HepG2 (cell line): ENCODE data around the gene PHACTR3. TPM values are rescaled to one million over a fixed set of nuclear protein-coding genes. Genes with fewer than 3 reads are reported as not detected.

Experiments used
- ATAC-seq: fragments of 200-7000 bp; cut with Tn5 transposase; 3 replicates; pipeline ENCODE4 v1.9.1; 2020; ENCODE audit warnings: mild to moderate bottlenecking, moderate library complexity
- BruUV-seq: library from RNA; stranded (reverse); fragments of 400-500 nt; replicated peaks from 2 replicates; lab custom pipeline; 2021; lab: Mats Ljungman, UMichigan
- CTCF ChIA-PET: fragments of 300-600 bp; formaldehyde crosslinking; extraction: SDS; loops from one replicate; lab custom pipeline; 2021; ENCODE audit warnings: low total read pairs, inconsistent platforms, low intra/inter-chr PET ratio; lab: Yijun Ruan, JAX
- POLR2A ChIA-PET: fragments of 350-600 bp; sonication (Branson Sonifier 250); formaldehyde crosslinking; loops from one replicate; lab custom pipeline; 2020; ENCODE audit warnings: antibody characterized with exemption, inconsistent platforms; lab: Yijun Ruan, JAX
- DNase-seq: peaks from one replicate; pipeline ENCODE4 v3.0.0-alpha.2; 2015; ENCODE audit warnings: low spot score
- FAIRE-seq: peaks from 3 replicates; lab custom pipeline; 2011; peaks lifted over from hg19 to GRCh38; lab: Jason Lieb, UNC
- H2AFZ ChIP-seq: one replicate; pipeline ENCODE4 v1.6.1; 2011; ENCODE audit warnings: low read length, inconsistent platforms
- H3K27ac ChIP-seq: fragments of 300-600 bp; 3 replicates; pipeline ENCODE4 v1.8.0; 2011; ENCODE audit warnings: mixed run types, mild to moderate bottlenecking, mixed read lengths, low read length, inconsistent platforms; ENCODE audit not compliant: insufficient read depth; ENCODE audit errors: extremely low read length
- H3K27me3 ChIP-seq, 2 experiments: fragments of 200-600 bp in 1 of 2; 2 replicates in 1 of 2; 3 replicates in 1 of 2; pipeline versions ENCODE4 v1.6.0 to v1.8.0; 2011; ENCODE audit warnings: low read length in 2 of 2, mild to moderate bottlenecking in 2 of 2, moderate library complexity in 2 of 2, inconsistent platforms in 1 of 2; ENCODE audit not compliant: insufficient read depth in 2 of 2, control insufficient read depth in 1 of 2
- H3K36me3 ChIP-seq, 2 experiments: fragments of 200-600 bp in 1 of 2; replicated peaks in 1 of 2; 2 replicates in 1 of 2; 3 replicates in 1 of 2; pipeline versions ENCODE4 v1.5.1 to v1.8.0; 2011; ENCODE audit warnings: low read length in 2 of 2, inconsistent platforms in 1 of 2; ENCODE audit not compliant: insufficient read depth in 2 of 2, control insufficient read depth in 1 of 2
- H3K4me1 ChIP-seq: 2 replicates; pipeline ENCODE4 v1.5.1; 2012; ENCODE audit warnings: low read length, inconsistent platforms; ENCODE audit not compliant: insufficient read depth
- H3K4me2 ChIP-seq: 2 replicates; pipeline ENCODE4 v1.6.0; 2011; ENCODE audit warnings: low read depth, low read length, inconsistent platforms
- H3K4me3 ChIP-seq, 3 experiments: fragments of 200-600 bp in 1 of 3; sonication (generic), shearing (Covaris generic) in 1 of 3; replicated peaks in 1 of 3; 2 replicates each; pipeline ENCODE4 v1.5.1; 2011 to 2016; ENCODE audit warnings: low read length in 3 of 3, inconsistent platforms in 2 of 3, low read depth in 2 of 3, mild to moderate bottlenecking in 2 of 3, control low read depth in 1 of 3, mixed read lengths in 1 of 3; ENCODE audit not compliant: insufficient read depth in 1 of 3
- H3K79me2 ChIP-seq: one replicate; pipeline ENCODE4 v1.6.1; 2011; ENCODE audit warnings: low read length, inconsistent platforms; ENCODE audit not compliant: insufficient read depth
- H3K9ac ChIP-seq: 2 replicates; pipeline ENCODE4 v1.6.0; 2011; ENCODE audit warnings: mild to moderate bottlenecking, low read depth, low read length, inconsistent platforms; ENCODE audit not compliant: insufficient read depth
- H3K9me3 ChIP-seq: 2 replicates; pipeline ENCODE4 v1.5.1; 2012; ENCODE audit warnings: mild to moderate bottlenecking, low read length
- H4K20me1 ChIP-seq: 2 replicates; pipeline ENCODE4 v1.6.0; 2011; ENCODE audit warnings: inconsistent platforms, mild to moderate bottlenecking, low read length, moderate library complexity; ENCODE audit not compliant: insufficient read depth
- ARNT2 ChIP-seq: sonication (generic); formaldehyde crosslinking; IDR thresholded peaks from 2 replicates; pipeline ENCODE4 v1.8.0; 2022; ENCODE audit warnings: mild to moderate bottlenecking, low read depth, missing genetic modification reagents, moderate library complexity
- ATM ChIP-seq: fragments of 450-650 bp; IDR thresholded peaks from 2 replicates; pipeline ENCODE4 v1.7.1; 2017; ENCODE audit warnings: mild to moderate bottlenecking, borderline replicate concordance
- BHLHE40 ChIP-seq: IDR thresholded peaks from 2 replicates; pipeline ENCODE4 v1.6.1; 2011; ENCODE audit warnings: low read length, improper control_type of control experiment
- NAIF1 ChIP-seq: sonication (generic); formaldehyde crosslinking; IDR thresholded peaks from 2 replicates; pipeline ENCODE4 v1.5.0; 2020; ENCODE audit warnings: mild to moderate bottlenecking, missing genetic modification reagents, borderline replicate concordance
- NCOA1 ChIP-seq: sonication (generic); formaldehyde crosslinking; IDR thresholded peaks from 2 replicates; pipeline ENCODE4 v1.9.0; 2021; ENCODE audit warnings: missing genetic modification reagents
- RARA ChIP-seq: IDR thresholded peaks from 2 replicates; pipeline ENCODE4 v1.6.1; 2016; ENCODE audit warnings: missing genetic modification reagents, missing compliant biosample characterization
- ZFP36 ChIP-seq: fragments of 150-350 bp; IDR thresholded peaks from 2 replicates; pipeline ENCODE4 v1.6.1; 2018; ENCODE audit warnings: borderline replicate concordance, low read length, low read depth; ENCODE audit not compliant: partially characterized antibody
- ZNF180 ChIP-seq: sonication (generic); formaldehyde crosslinking; IDR thresholded peaks from 2 replicates; pipeline ENCODE4 v1.4.0; 2020; ENCODE audit warnings: low read depth, missing genetic modification reagents, borderline replicate concordance
- ZNF446 ChIP-seq: sonication (generic); formaldehyde crosslinking; IDR thresholded peaks from 2 replicates; pipeline ENCODE4 v1.5.0; 2020; ENCODE audit warnings: mild to moderate bottlenecking, missing genetic modification reagents
- WGBS: methylation state at CpG from one replicate; pipeline ENCODE4 v1.1.6; 2017; ENCODE audit warnings: low lambda C conversion rate; 5-methylcytosine and 5-hydroxymethylcytosine counted together
- in situ Hi-C: cut with HindIII; loops from 2 replicates; pipeline ENCODE4 v1.10.0; 2017; ENCODE audit warnings: low pct_unique_long_range_greater_than_20kb; ENCODE audit not compliant: extremely low pct_ligation_motif_present
- intact Hi-C: fragments of 100-400 bp; cut with micrococcal nuclease; formaldehyde crosslinking; loops from one replicate; pipeline ENCODE4 v1.10.0; 2022; ENCODE audit not compliant: unreplicated experiment
- polyA plus RNA-seq, 8 experiments: library from polyadenylated mRNA; depleted of rRNA in 3 of 8; stranded (reverse) in 7 of 8; unstranded in 1 of 8; fragments of >200 nt; fragmentation: Illumina TruSeq in 4 of 8; extraction: Trizol in 4 of 8; gene quantifications; 2 replicates each; pipeline versions ENCODE4 v1.2.1 to v1.2.3, GENCODE V29; 2011 to 2016; ENCODE audit warnings: low read depth in 4 of 8, missing spikeins in 1 of 8, mixed read lengths in 1 of 8; ENCODE audit not compliant: insufficient read depth in 1 of 8
- total RNA-seq, 5 experiments: library from RNA; depleted of rRNA; stranded (reverse); fragments of >200 nt; fragmentation: Illumina TruSeq; extraction: Trizol; gene quantifications; 2 replicates each; pipeline ENCODE4 v1.2.3, GENCODE V29; 2016; ENCODE audit warnings: low read depth in 1 of 5
- TF ChIP-seq, protein P1 (sequence below): sonication (generic); formaldehyde crosslinking; IDR thresholded peaks from 2 replicates; pipeline ENCODE4 v1.4.0; 2020; ENCODE audit warnings: mild to moderate bottlenecking, missing genetic modification reagents
- TF ChIP-seq, protein P2 (sequence below): sonication (generic); formaldehyde crosslinking; IDR thresholded peaks from 2 replicates; pipeline ENCODE4 v1.5.1; 2020; ENCODE audit warnings: mild to moderate bottlenecking, missing genetic modification reagents, borderline replicate concordance
- TF ChIP-seq, protein P3 (sequence below): sonication (generic); formaldehyde crosslinking; IDR thresholded peaks from 2 replicates; pipeline ENCODE4 v1.8.1; 2023; ENCODE audit warnings: mild to moderate bottlenecking, inconsistent platforms, moderate library complexity, missing genetic modification reagents, borderline replicate concordance
- TF ChIP-seq, protein P4 (sequence below): sonication (generic); formaldehyde crosslinking; IDR thresholded peaks from 2 replicates; pipeline ENCODE4 v1.8.1; 2023; ENCODE audit warnings: mild to moderate bottlenecking, missing genetic modification reagents, borderline replicate concordance

PHACTR3 gene
- total and polyA plus RNA-seq, 2 of the 13 experiments (the other 11 are each of a cell fraction or from before 2014, with no cell fraction given), result not detected

DNA sequence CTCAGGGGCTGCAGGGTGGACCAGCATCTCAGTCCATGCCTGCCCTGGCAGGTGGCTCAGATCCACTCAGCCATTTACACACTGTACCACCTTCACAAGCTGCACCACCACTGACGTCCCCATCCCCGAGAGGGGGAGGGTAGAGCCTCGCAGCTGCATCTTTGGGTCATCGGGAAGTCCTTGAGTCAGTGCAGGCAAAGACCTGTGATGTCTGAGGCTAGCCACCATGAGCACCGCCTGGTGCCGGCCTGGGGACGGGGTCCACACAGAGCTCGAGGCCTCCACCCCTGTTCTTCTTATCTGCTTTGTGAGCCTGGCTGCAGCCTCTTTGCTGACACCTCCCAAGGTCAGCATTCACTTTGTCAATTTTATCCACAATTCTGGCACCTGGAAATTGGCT, 141.4 kb downstream of the PHACTR3 start (continued):
- no peak for TF ChIP-seq NAIF1

DNA sequence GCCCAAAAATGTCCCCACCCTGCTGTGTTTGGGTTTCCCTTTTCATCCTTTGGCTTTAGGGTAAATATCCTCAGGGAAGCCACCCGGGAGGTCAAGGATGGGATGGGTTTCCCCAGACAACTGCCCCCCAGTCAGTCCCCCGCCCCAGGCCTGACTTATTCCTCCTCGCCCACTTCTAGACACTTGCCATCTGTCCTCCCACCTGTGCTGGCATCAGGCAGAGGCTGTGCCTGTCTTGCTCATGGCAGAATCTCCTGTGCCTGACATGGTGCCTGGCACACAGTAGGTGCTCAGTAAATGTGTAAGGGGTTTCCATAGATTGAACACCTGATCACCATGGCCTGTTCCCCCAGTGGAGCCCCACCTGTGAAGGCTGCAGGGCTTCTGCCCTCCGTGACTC, 141.8 kb downstream of the PHACTR3 start:
- DNase-seq, result no peak
- Histone ChIP-seq H4K20me1 (no peaks in the 10 kb centered on the region; the same call in 1 of the 2 replicates), H3K27me3 (peaks cover 16 to 72% of the 10 kb centered on the region in 2 experiments; a peak in 4 of 5 replicates), H3K36me3 (no peaks in the 10 kb centered on the region), H3K4me2 (no peak overlapping the region)
- BruUV-seq, result no TSS peak
- no peak for ATAC-seq
- TF ChIP-seq RARA (CRISPR knock-in tag), result no peak
- TF ChIP-seq, protein P1, sequence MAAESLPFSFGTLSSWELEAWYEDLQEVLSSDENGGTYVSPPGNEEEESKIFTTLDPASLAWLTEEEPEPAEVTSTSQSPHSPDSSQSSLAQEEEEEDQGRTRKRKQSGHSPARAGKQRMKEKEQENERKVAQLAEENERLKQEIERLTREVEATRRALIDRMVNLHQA (CRISPR knock-in tag), result no peak
- TF ChIP-seq ZNF180, result no peak
- TF ChIP-seq, protein P2, sequence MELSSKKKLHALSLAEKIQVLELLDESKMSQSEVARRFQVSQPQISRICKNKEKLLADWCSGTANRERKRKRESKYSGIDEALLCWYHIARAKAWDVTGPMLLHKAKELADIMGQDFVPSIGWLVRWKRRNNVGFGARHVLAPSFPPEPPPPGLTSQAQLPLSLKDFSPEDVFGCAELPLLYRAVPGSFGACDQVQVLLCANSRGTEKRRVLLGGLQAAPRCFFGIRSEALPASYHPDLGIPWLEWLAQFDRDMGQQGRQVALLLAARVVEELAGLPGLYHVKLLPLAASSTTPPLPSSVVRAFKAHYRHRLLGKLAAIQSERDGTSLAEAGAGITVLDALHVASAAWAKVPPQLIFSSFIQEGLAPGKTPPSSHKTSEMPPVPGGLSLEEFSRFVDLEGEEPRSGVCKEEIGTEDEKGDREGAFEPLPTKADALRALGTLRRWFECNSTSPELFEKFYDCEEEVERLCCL (CRISPR knock-in tag), result no peak
- TF ChIP-seq, protein P3, sequence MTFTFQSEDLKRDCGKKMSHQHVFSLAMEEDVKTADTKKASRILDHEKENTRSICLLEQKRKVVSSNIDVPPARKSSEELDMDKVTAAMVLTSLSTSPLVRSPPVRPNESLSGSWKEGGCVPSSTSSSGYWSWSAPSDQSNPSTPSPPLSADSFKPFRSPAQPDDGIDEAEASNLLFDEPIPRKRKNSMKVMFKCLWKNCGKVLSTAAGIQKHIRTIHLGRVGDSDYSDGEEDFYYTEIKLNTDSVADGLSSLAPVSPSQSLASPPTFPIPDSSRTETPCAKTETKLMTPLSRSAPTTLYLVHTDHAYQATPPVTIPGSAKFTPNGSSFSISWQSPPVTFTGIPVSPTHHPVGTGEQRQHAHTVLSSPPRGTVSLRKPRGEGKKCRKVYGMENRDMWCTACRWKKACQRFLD (CRISPR knock-in tag), result no peak
- no peak for TF ChIP-seq ZFP36
- no peak for TF ChIP-seq NCOA1
- TF ChIP-seq ARNT2 (CRISPR knock-in tag), result no peak
- no peak for TF ChIP-seq ATM
- no peak for TF ChIP-seq ZNF446 (CRISPR knock-in tag)
- TF ChIP-seq BHLHE40, result no peak
- TF ChIP-seq, protein P4, sequence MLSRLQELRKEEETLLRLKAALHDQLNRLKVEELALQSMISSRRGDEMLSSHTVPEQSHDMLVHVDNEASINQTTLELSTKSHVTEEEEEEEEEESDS (CRISPR knock-in tag), result no peak
- TF ChIP-seq, all 625 proteins: peak for 0
- no peaks in the 10 kb centered on the region for H3K79me2 ChIP-seq
- in situ Hi-C loops, result no loop called here
- no peaks in the 10 kb centered on the region for H3K4me1 ChIP-seq
- no peak overlapping the region for H2AFZ ChIP-seq
- no peak overlapping the region for H3K27ac ChIP-seq
- intact Hi-C loops, result no loop called here
- no peak overlapping the region for H3K9ac ChIP-seq
- H3K9me3 ChIP-seq, result no peaks in the 10 kb centered on the region
- CTCF ChIA-PET, result no interaction called here
- no peak for FAIRE-seq
- no peak overlapping the region for H3K4me3 ChIP-seq
- POLR2A ChIA-PET, result no interaction called here
- WGBS, result 13% methylated on average over 4 of the region's 4 CpGs
